K562 (cell line): ENCODE data around the gene FKBP7. TPM values are rescaled to one million over a fixed set of nuclear protein-coding genes. Genes with fewer than 3 reads are reported as not detected.

Source experiments
- BDP1 ChIP-seq: IDR thresholded peaks from 3 replicates; pipeline ENCODE4 v1.6.1; 2011; ENCODE audit not compliant: insufficient read length, insufficient read depth
- CAMTA2 ChIP-seq: fragments of 250-450 bp; sonication (Bioruptor Pico); conservative IDR thresholded peaks from 2 replicates; pipeline ENCODE4 v1.5.1; 2022
- CREB3 ChIP-seq: fragments of 450-650 bp; conservative IDR thresholded peaks from 2 replicates; pipeline ENCODE4 v1.6.1; 2016; ENCODE audit warnings: missing genetic modification characterization, low read depth, mild to moderate bottlenecking, missing compliant biosample characterization, moderate library complexity
- GATA2 ChIP-seq: sonication (generic); formaldehyde crosslinking; IDR thresholded peaks from 2 replicates; pipeline ENCODE4 v1.4.0; 2020; ENCODE audit warnings: mild to moderate bottlenecking, missing genetic modification reagents
- RREB1 ChIP-seq: fragments of 250-450 bp; sonication (Bioruptor Pico); IDR thresholded peaks from 2 replicates; pipeline ENCODE4 v1.4.0; 2020
- ZBTB2 ChIP-seq: fragments of 450-650 bp; IDR thresholded peaks from 2 replicates; pipeline ENCODE4 v1.6.1; 2016; ENCODE audit warnings: antibody characterized with exemption
- ZFP36 ChIP-seq: fragments of 150-350 bp; IDR thresholded peaks from 2 replicates; pipeline ENCODE4 v1.6.1; 2018; ENCODE audit warnings: low read length, low read depth; ENCODE audit not compliant: partially characterized antibody
- ZNF121 ChIP-seq: sonication (generic); formaldehyde crosslinking; conservative IDR thresholded peaks from 2 replicates; pipeline ENCODE4 v1.8.0; 2022; ENCODE audit warnings: missing genetic modification reagents
- ZNF407 ChIP-seq: fragments of 450-650 bp; IDR thresholded peaks from 2 replicates; pipeline ENCODE4 v1.6.1; 2016; ENCODE audit warnings: low read depth
- polyA plus RNA-seq, 8 experiments: library from polyadenylated mRNA; depleted of rRNA in 4 of 8; stranded (reverse) in 5 of 8; unstranded in 3 of 8; fragments of >200 nt; fragmentation: Nextera tagmentation in 2 of 8; fragmentation: Illumina TruSeq in 1 of 8; extraction: Ambion mirVana in 2 of 8; extraction: Trizol in 1 of 8; gene quantifications; 2 replicates each; pipeline versions ENCODE4 v1.2.1 to v1.2.3, GENCODE V29; 2011 to 2014; ENCODE audit warnings: inconsistent platforms in 1 of 8, missing spikeins in 1 of 8
- total RNA-seq, 7 experiments: library from RNA; depleted of rRNA in 6 of 7; stranded (reverse); fragments of >200 nt in 6 of 7; fragmentation: Illumina TruSeq in 2 of 7; extraction: Trizol in 2 of 7; gene quantifications; 2 replicates each; pipeline versions ENCODE4 v1.2.1 to v1.2.3, GENCODE V29; 2011 to 2021; ENCODE audit warnings: low replicate concordance in 1 of 7

FKBP7 gene
- total and polyA plus RNA-seq, 9 of the 15 experiments (the other 6 are each of a cell fraction or from before 2014, with no cell fraction given): 6.1 to 23.2 (median 19.0) TPM

- TF ChIP-seq RREB1: peak; percentile 70; the same call in 1 of the 2 replicates
- no peak for TF ChIP-seq CAMTA2 (CRISPR knock-in tag)
- no peak for TF ChIP-seq BDP1
- no peak for TF ChIP-seq ZNF121
- TF ChIP-seq CREB3 (tag): no peak
- no peak for TF ChIP-seq GATA2 (CRISPR knock-in tag)
- peak; percentile 48 for TF ChIP-seq ZFP36
- TF ChIP-seq ZBTB2: peak; percentile 57; the same call in 1 of the 2 replicates
- TF ChIP-seq ZNF407: no peak
Observed at GRCh38 chr2:178414266-178415247, 63.8 kb downstream of the FKBP7 start (continued).
